ENCODE results near the gene SHCBP1L.

DNA sequence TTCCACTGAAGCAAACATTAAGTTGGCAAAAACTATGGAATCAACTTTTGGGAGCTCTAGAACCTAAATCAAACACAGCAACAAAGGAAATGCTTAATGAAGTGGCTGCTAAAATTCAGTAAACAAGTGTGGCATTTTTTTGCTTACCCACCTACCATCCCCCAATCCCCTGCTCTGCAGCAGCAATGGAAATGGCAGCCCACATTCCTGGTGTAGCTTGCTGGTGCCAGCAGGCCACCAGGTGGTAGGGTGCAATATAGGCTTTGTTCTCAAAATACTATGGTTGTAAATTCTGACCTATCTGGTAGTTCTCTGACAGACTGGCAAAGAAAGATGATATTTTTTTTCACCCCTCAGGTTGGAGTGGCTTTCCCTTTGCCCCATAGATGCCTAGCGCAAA, 42.8 kb downstream of the SHCBP1L start:
- TF ChIP-seq REST (IDR thresholded peaks at IDR 0.05; ENCODE audit: insufficient replicate concordance, low read depth) (no peak), GABPA (IDR thresholded peaks at IDR 0.05; ENCODE audit: low read depth) (no peak), POLR2AphosphoS5 (IDR thresholded peaks at IDR 0.05; ENCODE audit: low read depth) (no peak)
- TF ChIP-seq, protein P1, sequence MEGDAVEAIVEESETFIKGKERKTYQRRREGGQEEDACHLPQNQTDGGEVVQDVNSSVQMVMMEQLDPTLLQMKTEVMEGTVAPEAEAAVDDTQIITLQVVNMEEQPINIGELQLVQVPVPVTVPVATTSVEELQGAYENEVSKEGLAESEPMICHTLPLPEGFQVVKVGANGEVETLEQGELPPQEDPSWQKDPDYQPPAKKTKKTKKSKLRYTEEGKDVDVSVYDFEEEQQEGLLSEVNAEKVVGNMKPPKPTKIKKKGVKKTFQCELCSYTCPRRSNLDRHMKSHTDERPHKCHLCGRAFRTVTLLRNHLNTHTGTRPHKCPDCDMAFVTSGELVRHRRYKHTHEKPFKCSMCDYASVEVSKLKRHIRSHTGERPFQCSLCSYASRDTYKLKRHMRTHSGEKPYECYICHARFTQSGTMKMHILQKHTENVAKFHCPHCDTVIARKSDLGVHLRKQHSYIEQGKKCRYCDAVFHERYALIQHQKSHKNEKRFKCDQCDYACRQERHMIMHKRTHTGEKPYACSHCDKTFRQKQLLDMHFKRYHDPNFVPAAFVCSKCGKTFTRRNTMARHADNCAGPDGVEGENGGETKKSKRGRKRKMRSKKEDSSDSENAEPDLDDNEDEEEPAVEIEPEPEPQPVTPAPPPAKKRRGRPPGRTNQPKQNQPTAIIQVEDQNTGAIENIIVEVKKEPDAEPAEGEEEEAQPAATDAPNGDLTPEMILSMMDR (IDR thresholded peaks at IDR 0.05; ENCODE audit: insufficient read depth, low read length): no peak

All from HL-60 (cell line).